WERI-Rb-1 (cell line): Measurements from ENCODE around the gene MEGF10.

Experiments
- DNase-seq: peaks from one replicate; pipeline ENCODE4 v3.0.0-alpha.2; 2020
- H3K27ac ChIP-seq: fragments of 250-450 bp; sonication (Bioruptor Pico); 2 replicates; pipeline ENCODE4 v1.5.1; 2020; ENCODE audit warnings: mild to moderate bottlenecking, moderate library complexity
- H3K27me3 ChIP-seq: fragments of 250-450 bp; sonication (Bioruptor Pico); 2 replicates; pipeline ENCODE4 v1.5.1; 2021; ENCODE audit warnings: mild to moderate bottlenecking, low read depth, moderate library complexity; ENCODE audit not compliant: insufficient read depth, severe bottlenecking
- H3K36me3 ChIP-seq: fragments of 250-450 bp; sonication (Bioruptor Pico); 2 replicates; pipeline ENCODE4 v1.5.1; 2020; ENCODE audit warnings: mild to moderate bottlenecking, moderate library complexity
- H3K4me3 ChIP-seq: 2 replicates; pipeline ENCODE4 v1.5.1; 2011; ENCODE audit warnings: low read depth, mild to moderate bottlenecking, control low read depth, low read length
- H3K9me3 ChIP-seq: fragments of 250-450 bp; sonication (Bioruptor Pico); 2 replicates; pipeline ENCODE4 v1.5.1; 2021; ENCODE audit warnings: mild to moderate bottlenecking, moderate library complexity; ENCODE audit not compliant: severe bottlenecking
- CTCF ChIP-seq: IDR thresholded peaks from 2 replicates; pipeline ENCODE4 v1.5.1; 2011; ENCODE audit warnings: low read depth, mild to moderate bottlenecking, control low read depth, inconsistent platforms, low read length

Gene MEGF10

GRCh38 chr5:127492854-127493738, 202.5 kb downstream of the MEGF10 start:
- no peak overlapping the region for H3K27ac ChIP-seq
- no peaks in the 10 kb centered on the region for H3K36me3 ChIP-seq
- H3K4me3 ChIP-seq = no peak overlapping the region
- peaks cover 5% of the 10 kb centered on the region for H3K9me3 ChIP-seq
- no peak for DNase-seq
- H3K27me3 ChIP-seq = no peaks in the 10 kb centered on the region
- peak; percentile 43; the same call in 1 of the 2 replicates for TF ChIP-seq CTCF

GRCh38 chr5:127498548-127498947, 208.0 kb downstream of the MEGF10 start:
- no peak for DNase-seq
- Histone ChIP-seq H3K36me3 (no peaks in the 10 kb centered on the region), H3K27ac (no peak overlapping the region), H3K9me3 (no peaks in the 10 kb centered on the region), H3K27me3 (no peaks in the 10 kb centered on the region), H3K4me3 (no peak overlapping the region)
- no peak for TF ChIP-seq CTCF

GRCh38 chr5:127505905-127506304, 215.3 kb downstream of the MEGF10 start:
- Histone ChIP-seq H3K9me3 (no peaks in the 10 kb centered on the region), H3K27ac (no peak overlapping the region), H3K4me3 (no peak overlapping the region), H3K36me3 (no peaks in the 10 kb centered on the region), H3K27me3 (no peaks in the 10 kb centered on the region)
- TF ChIP-seq CTCF = no peak
- DNase-seq = no peak

GRCh38 chr5:127506616-127507015, 216.0 kb downstream of the MEGF10 start:
- no peak for DNase-seq
- Histone ChIP-seq H3K27ac (no peak overlapping the region), H3K27me3 (no peaks in the 10 kb centered on the region), H3K9me3 (no peaks in the 10 kb centered on the region), H3K36me3 (no peaks in the 10 kb centered on the region), H3K4me3 (no peak overlapping the region)
- TF ChIP-seq CTCF = no peak

- no peak overlapping the region for H3K4me3 ChIP-seq
- no peak for TF ChIP-seq CTCF
- H3K27me3 ChIP-seq = no peaks in the 10 kb centered on the region
- no peaks in the 10 kb centered on the region for H3K9me3 ChIP-seq
- H3K36me3 ChIP-seq = no peaks in the 10 kb centered on the region
- DNase-seq = no peak
- H3K27ac ChIP-seq = no peak overlapping the region
Observed at GRCh38 chr5:127508644-127509373, 218.2 kb downstream of the MEGF10 start.
